GM21528 (cell line): ENCODE results near the gene RAD23A.

Experiments used
- ATAC-seq: cut with Tn5 transposase; IDR thresholded peaks from one replicate; pipeline ENCODE4 v1.9.1; 2021; ENCODE audit warnings: mild to moderate bottlenecking, moderate library complexity; ENCODE audit not compliant: unreplicated experiment, low FRiP score

RAD23A gene

GRCh38 chr19:12983091-12983490 lies 37.4 kb downstream of the RAD23A start:
- ATAC-seq = no peak

- ATAC-seq = no peak
Observed at GRCh38 chr19:12983542-12984142, 38.0 kb downstream of the RAD23A start.

- ATAC-seq = no peak
Observed at GRCh38 chr19:12984143-12984627, 38.5 kb downstream of the RAD23A start.

GRCh38 chr19:12984683-12985048 lies 39.0 kb downstream of the RAD23A start:
- ATAC-seq = no peak

GRCh38 chr19:12985049-12985776 lies 39.6 kb downstream of the RAD23A start:
- no peak for ATAC-seq

- ATAC-seq = no peak
Observed at GRCh38 chr19:12986726-12987125, 41.1 kb downstream of the RAD23A start.

GRCh38 chr19:12987190-12987589 lies 41.5 kb downstream of the RAD23A start:
- ATAC-seq = no peak

- ATAC-seq = no peak
Observed at GRCh38 chr19:12987781-12988180, 42.1 kb downstream of the RAD23A start.

GRCh38 chr19:12990431-12990830 lies 44.8 kb downstream of the RAD23A start:
- no peak for ATAC-seq

- no peak for ATAC-seq
Observed at GRCh38 chr19:12990853-12991252, 45.2 kb downstream of the RAD23A start.

GRCh38 chr19:12991296-12991695 lies 45.6 kb downstream of the RAD23A start:
- ATAC-seq = no peak

GRCh38 chr19:12992729-12993128 lies 47.1 kb downstream of the RAD23A start:
- ATAC-seq = no peak

- no peak for ATAC-seq
Observed at GRCh38 chr19:12993562-12993961, 47.9 kb downstream of the RAD23A start.

- ATAC-seq = no peak
Observed at GRCh38 chr19:12994701-12995595, 49.3 kb downstream of the RAD23A start, which contains the start of gene NFIX. Gene NFIX (plus strand): TSS chr19:12995475. CDS start chr19:12995838, 363 bp downstream.

GRCh38 chr19:12995596-12996405 lies 50.1 kb downstream of the RAD23A start:
- no peak for ATAC-seq

- no peak for ATAC-seq
Observed at GRCh38 chr19:12996406-12997094, 50.9 kb downstream of the RAD23A start.

- no peak for ATAC-seq
Observed at GRCh38 chr19:12997179-12997966, 51.7 kb downstream of the RAD23A start.

GRCh38 chr19:12997967-12998940 lies 52.6 kb downstream of the RAD23A start:
- no peak for ATAC-seq
